Ishikawa (cell line): ENCODE measurements around the gene CSNK1D.

Experiments
- CEBPB ChIP-seq: IDR thresholded peaks from 2 replicates; pipeline ENCODE4 v1.6.1; 2012
- CREB1 ChIP-seq: IDR thresholded peaks from 2 replicates; pipeline ENCODE4 v1.6.1; 2012; ENCODE audit warnings: low read depth
- EGR1 ChIP-seq: IDR thresholded peaks from 2 replicates; pipeline ENCODE4 v1.6.1; 2012
- EP300 ChIP-seq: IDR thresholded peaks from 2 replicates; pipeline ENCODE4 v1.6.1; 2012; ENCODE audit warnings: borderline replicate concordance
- FOXM1 ChIP-seq: IDR thresholded peaks from 2 replicates; pipeline ENCODE4 v1.6.1; 2012; ENCODE audit warnings: low read depth, borderline replicate concordance
- MAX ChIP-seq: IDR thresholded peaks from 2 replicates; pipeline ENCODE4 v1.6.1; 2012
- NFIC ChIP-seq: IDR thresholded peaks from 2 replicates; pipeline ENCODE4 v1.6.1; 2012
- RAD21 ChIP-seq: IDR thresholded peaks from 2 replicates; pipeline ENCODE4 v1.6.1; 2012; ENCODE audit warnings: low read depth
- REST ChIP-seq: IDR thresholded peaks from 2 replicates; pipeline ENCODE4 v1.6.1; 2012; ENCODE audit warnings: low read depth, mild to moderate bottlenecking
- TAF1 ChIP-seq: IDR thresholded peaks from 2 replicates; pipeline ENCODE4 v1.6.1; 2012; ENCODE audit warnings: low read depth, mild to moderate bottlenecking
- TCF12 ChIP-seq: IDR thresholded peaks from 2 replicates; pipeline ENCODE4 v1.6.1; 2012; ENCODE audit warnings: low read depth
- TEAD4 ChIP-seq: IDR thresholded peaks from 2 replicates; pipeline ENCODE4 v1.6.1; 2012
- YY1 ChIP-seq: IDR thresholded peaks from 2 replicates; pipeline ENCODE4 v1.6.1; 2012; ENCODE audit warnings: low read depth
- ZBTB7A ChIP-seq: IDR thresholded peaks from 2 replicates; pipeline ENCODE4 v1.6.1; 2012; ENCODE audit warnings: low read depth
- TF ChIP-seq, protein P1 (sequence below): IDR thresholded peaks from 2 replicates; pipeline ENCODE4 v1.6.1; 2012

The CSNK1D gene

GRCh38 chr17:82228842-82229697 is 44.4 kb downstream of the CSNK1D start, which contains the start of gene SLC16A3:
Gene SLC16A3, plus strand, starts transcription at chr17:82229042. Its CDS starts 6,967 bp downstream, at chr17:82236009.
- TF ChIP-seq TAF1 (peak; percentile 41; the same call in 1 of the 2 replicates), NFIC (no peak), ZBTB7A (peak; percentile 62), CEBPB (no peak)
- TF ChIP-seq, protein P1, sequence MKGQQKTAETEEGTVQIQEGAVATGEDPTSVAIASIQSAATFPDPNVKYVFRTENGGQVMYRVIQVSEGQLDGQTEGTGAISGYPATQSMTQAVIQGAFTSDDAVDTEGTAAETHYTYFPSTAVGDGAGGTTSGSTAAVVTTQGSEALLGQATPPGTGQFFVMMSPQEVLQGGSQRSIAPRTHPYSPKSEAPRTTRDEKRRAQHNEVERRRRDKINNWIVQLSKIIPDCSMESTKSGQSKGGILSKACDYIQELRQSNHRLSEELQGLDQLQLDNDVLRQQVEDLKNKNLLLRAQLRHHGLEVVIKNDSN, result no peak

DNA sequence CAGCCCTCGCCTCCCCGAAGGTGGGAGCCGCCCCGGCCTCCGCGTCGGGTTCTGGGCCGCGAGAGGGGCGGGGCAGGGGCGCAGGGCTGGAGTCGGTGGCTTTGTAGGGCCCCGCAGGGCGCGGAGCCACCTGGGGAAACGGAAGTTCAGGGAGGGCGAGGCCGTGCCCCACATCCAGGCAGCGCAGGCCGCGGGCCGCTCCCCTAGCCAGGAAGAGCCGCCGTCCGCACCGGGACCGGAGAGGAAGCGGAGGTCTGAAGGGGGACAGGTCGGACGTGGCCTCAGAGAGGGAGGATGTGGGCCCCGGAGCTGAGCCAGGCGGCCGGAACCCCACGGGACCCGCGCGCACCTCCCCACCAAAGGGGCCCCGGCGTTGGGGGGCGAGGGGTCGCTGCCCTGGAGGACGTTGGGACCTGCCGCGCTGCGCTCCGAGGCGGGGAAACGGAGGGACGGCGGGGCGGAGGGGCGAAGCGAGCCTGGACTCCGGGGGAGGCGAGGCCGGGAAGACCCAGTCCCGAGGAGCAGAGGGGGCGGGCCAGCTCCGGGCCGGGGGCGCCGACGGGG is 45.1 kb downstream of the CSNK1D start:
- TF ChIP-seq TCF12 (no peak), ZBTB7A (peak; percentile 17; the same call in 1 of the 2 replicates)

DNA sequence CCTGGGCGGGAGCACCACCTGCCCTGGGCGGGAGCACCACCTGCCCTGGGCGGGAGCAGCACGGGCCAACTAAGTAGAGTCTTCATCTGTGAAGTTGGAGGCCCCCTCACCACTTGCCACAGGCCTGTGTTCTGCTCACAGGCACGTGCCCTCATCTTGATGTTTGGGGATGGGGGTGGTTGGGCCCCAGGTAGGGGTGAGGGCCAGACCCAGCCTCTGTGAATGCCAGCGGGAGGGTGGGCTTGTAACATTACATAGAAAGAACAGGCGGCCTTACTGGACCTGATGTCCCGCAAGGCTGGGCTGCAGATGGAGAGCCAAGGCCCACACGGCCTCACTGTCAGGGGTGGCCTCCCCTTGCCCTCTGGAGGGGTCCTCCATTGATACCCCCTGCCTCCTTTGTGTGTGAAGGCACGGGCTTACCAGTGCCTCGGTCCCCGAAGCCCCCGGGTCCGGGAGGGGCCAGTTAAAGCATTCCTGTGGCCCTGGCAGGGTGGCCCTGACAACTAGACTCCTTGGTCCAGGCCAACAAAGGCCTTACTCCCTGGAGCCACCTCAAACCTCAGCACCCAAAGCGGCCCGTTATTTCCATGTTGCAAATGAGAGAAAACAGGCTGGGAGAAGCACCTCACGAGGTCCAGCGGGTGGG is 45.7 kb downstream of the CSNK1D start:
- TF ChIP-seq ZBTB7A, result no peak
- no peak for TF ChIP-seq TAF1
- TF ChIP-seq REST, result no peak
- no peak for TF ChIP-seq FOXM1
- TF ChIP-seq YY1, result no peak
- no peak for TF ChIP-seq RAD21
- TF ChIP-seq MAX, result no peak
- TF ChIP-seq NFIC, result no peak
- TF ChIP-seq CREB1, result no peak
- no peak for TF ChIP-seq TEAD4
- TF ChIP-seq, protein P1, result no peak
- no peak for TF ChIP-seq TCF12
- TF ChIP-seq EGR1, result no peak

DNA sequence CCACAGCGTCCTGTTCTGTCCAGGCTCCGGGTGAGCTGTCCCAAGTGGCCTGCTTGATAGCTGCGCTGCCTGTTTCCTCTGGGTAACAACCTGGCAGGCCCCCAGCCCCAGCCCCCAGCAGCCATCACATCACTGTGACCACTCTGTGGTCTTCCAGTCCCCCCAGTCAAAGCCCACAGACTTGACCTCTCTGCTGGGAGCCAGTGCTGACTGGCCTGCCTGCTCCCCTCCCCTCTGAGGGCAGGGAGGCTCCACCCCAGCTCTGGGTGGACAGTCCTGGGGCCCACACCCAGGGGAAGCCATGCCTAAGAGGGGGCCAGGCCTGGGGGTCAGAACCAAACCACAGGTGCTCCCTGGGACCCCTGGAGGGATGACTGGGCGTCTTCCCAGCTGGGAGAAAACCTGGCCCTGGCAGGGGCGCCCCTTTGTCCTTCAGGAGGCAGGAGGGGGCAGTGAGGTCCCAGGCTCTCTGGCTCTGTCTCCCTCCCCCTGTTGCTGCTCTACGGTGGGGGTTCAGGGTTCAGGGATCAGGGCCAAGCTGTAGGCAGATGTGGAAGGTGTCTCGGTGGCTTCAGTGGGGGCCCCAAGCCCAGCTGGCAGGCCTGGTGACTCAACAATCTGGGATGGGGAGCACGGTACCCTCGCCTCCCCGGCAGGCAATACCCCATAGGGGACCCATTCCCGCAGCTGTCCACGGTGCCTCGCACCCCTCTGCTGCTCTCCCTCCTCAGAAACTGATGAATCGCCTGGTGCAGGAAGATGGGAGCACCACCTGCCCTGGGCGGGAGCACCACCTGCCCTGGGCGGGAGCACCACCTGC is 46.5 kb downstream of the CSNK1D start:
- TF ChIP-seq MAX, result no peak
- TF ChIP-seq EGR1, result no peak

DNA sequence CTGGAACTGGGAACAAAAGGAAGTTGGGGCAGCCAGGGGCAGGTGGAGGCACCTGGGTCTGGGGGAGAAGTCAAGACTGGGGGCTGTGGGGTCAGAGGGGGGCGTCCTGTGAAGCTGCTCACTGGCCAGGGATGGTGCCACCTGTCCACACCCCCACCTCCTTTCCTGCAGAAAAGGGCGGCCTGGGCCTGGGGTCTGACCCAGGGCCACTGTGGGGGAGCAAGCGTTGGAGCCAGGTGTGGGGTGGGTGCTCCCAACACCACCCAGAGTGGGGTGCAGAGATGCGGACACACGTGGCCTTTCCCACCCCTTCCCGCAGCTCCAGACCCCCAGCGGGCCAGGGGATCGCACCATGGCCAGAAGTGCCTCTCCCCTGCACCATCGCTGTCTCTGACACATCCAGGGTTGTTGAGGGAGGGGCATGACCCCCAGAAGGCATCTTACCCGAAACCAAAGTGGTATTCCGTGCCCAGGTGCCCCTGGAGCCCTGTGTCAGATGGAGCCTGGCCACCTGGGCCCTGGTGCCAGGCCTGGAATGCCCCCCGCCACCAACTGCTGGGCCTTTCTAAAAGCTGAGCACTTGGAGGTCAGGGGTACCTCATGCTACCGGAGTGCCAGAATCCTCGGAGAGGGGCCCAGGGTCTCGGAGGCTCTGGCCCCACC is 47.2 kb downstream of the CSNK1D start:
- no peak for TF ChIP-seq NFIC
- TF ChIP-seq CREB1, result no peak
- TF ChIP-seq RAD21, result no peak
- no peak for TF ChIP-seq CEBPB
- TF ChIP-seq EGR1, result no peak
- no peak for TF ChIP-seq TEAD4
- TF ChIP-seq MAX, result no peak
- no peak for TF ChIP-seq TAF1
- TF ChIP-seq FOXM1, result no peak
- TF ChIP-seq EP300, result no peak
- no peak for TF ChIP-seq TCF12
- TF ChIP-seq YY1, result no peak
- TF ChIP-seq, protein P1, result no peak
- no peak for TF ChIP-seq ZBTB7A
- no peak for TF ChIP-seq REST
